Activated CD8-positive, alpha-beta memory T cell treated with anti-CD3 and anti-CD28 coated beads for 48 hours (primary cell): ENCODE data around the gene TSPAN14.
"Not testable (repeated sequence)": the region's sequence is repeated elsewhere in the genome, so short reads cannot be mapped to it uniquely, and the experiment has no call there.

Experiments used
- DNase-seq, 3 experiments: peaks; one replicate each; pipeline ENCODE4 v3.0.0-alpha.2; 2020; ENCODE audit warnings: low read depth in 2 of 3, low spot score in 2 of 3

The TSPAN14 gene

DNA sequence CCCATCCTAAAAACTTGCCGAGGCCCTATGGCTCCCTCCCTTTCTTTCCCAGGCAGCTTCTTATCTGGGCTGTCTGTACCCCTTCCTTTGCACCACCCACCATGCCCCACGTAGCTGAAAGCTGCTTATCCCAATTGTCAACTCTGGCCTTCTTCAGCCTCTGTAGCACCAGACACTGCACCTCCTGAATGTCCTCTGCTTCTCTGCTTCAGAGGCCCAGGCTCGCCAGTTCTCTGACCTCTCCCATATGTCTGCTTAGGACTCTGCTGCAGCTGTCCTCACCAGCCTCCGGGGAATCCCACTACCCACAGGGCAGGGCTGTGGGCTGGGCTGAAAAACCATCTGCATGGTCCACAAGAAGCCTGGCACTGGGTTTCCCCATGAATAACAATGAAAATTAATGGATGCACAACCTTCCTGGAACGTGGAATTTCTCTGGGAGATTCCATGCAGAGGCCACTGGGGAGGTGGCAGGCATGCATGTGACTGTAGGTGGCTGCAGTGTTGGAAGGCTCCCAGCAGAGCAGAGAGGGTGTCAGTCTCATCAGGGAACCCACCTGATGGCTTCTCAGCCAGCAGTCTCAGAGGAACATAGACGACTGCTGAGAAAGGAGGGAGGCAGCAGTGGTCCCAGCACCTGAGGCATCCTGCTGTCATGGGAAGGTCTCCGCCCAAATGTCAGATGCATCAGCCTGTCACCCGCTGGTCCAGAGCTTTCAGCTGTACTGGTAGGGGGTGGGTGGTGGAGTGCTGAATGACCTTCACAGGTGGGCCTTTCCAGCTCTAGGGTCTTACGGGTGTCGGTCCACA, 66.8 kb downstream of the TSPAN14 start:
- no peak for DNase-seq

DNA sequence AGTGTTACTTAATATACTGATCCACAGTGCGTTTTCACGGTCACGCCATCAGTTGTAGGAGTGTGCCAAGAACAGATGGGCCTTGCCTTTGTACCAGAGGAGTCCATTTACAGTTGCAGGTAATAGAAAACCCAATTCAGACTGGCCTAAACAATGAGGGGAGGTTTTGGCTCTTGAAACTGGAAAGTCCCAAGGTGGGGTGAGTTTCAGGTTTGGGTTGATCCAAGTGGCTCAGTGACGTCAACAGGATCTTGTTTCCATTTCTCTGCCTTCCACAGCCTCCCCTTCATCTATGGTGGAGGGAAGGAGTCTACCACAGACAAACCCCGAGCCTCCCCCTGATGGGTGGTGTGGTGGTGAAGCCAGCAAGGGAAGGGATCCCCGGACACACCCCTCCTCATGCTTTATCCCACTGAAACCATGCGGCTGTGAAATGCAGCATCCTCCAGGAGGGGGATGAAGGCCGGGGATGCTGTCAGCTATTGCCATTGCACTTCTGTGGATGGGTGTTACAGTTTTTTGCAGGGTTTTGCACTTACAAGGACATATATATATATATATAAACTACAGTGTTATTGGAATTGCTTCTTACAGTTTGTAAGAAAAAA, 68.8 kb downstream of the TSPAN14 start:
- no peak for DNase-seq

DNA sequence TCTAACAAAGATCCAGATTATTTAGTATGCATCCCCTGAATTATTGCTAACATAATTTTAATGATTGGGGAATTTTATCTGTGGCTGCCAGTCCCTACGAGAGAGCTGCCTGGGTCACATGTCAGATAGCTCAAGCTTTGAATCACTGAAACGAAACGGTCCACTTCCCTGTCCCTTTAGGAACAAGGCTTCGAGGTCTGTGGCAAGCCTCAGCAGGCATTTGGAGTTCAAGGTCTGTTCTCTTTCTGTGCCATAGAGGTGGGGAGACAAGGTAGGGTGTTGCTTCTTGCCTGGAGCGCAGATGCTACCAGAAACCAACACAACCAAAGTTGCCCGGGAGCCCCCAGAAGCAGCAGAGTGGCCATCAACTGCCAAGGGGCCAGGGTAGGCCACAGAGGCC, 69.7 kb downstream of the TSPAN14 start:
- no peak for DNase-seq

DNA sequence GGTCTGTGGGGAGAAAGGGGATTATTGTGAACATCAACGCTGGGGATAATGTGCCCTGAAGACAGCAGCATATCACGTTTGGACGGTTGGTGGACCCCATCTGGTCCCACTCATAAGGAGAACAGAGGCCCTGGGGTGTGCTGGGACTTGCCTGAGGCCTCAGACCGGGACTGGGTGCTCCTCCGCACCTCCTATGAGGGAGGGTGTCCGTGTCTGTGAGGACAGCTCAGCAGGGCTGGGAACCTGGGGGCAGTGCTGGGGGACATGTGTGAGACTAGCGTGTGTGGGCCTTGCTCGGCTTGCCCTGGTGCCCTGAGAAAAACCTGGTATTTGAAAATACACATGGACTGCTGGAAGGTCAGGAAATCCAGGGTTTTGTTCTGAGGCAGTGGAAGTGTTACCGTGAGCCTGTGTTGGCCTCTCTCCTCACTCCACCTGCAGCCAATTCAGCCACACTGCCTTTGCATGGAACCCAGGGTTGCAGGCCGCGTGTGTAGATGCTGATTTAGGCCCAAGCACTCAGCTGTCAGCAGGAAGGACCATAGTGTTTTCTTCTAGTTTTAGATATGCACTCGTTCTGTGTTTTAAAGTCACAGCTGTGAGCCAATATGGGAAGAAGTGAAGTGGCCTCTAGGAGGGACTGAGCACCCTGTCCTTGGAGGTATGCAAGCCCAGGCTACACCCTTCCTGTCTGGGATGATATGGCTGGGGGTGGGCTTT, 70.2 kb downstream of the TSPAN14 start:
- no peak for DNase-seq

DNA sequence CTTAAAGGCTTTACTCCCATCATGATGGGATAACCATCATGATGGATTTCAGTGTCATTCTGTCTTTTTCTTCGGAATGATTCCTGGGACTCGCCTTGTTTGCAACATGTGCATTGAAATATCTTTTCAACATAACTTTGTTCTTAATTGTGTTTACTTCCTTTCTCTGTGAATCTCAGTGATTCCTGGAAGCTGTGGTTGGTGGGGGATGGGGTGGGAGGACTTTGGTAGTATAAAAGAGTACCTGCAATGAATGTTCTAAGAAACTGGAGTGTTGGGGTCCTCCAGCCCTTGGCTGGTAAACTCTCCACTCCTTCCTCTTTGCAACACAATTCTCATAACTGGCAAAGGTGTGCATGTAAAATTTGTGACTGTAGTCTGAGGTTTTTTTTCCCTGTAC, 72.1 kb downstream of the TSPAN14 start:
- DNase-seq = no peak

DNA sequence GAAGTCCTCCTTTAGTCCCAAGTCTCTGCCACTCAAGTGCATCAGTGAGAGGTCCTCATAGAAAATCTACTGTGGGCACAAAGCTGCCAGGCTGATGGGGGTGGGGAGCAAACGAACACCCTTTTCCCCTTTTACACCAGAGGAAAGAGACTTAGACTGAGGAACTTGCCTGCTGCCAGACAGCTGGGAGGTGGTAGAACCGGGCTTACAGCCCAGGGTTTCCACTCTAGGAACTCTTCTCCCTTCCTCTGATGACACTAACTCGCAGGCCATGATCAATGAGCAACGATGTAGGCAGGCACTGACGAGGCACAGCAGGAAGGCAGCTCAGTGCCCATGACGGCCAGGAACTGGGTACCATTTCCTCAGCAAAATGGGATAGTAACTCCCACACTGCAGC, 72.6 kb downstream of the TSPAN14 start:
- DNase-seq = no peak

DNA sequence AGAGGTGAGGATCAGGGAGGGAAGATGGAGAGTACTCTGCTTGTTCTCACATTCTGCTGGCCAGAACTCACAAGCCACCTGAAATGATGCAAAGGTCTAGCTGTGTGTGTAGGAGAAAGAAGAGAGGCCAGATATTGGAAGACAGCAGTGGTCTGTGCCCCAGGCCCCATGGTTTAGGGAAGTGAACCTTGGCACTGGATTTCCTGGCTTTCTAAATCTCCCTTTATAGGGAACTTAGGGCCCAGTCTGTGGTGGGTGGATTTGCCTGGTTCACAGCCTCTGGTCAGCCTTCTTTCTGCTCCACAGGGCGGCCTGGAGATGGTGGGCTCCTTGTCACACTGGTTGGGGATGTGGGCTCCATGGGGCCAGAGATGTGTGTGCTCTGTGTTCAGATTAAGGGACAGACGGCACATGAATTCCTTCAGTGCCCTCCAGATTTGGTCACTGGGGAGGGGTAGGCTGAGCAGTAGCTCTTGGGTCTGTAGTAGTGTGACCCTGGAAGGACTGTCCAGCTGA, 74.1 kb downstream of the TSPAN14 start:
- no peak for DNase-seq

DNA sequence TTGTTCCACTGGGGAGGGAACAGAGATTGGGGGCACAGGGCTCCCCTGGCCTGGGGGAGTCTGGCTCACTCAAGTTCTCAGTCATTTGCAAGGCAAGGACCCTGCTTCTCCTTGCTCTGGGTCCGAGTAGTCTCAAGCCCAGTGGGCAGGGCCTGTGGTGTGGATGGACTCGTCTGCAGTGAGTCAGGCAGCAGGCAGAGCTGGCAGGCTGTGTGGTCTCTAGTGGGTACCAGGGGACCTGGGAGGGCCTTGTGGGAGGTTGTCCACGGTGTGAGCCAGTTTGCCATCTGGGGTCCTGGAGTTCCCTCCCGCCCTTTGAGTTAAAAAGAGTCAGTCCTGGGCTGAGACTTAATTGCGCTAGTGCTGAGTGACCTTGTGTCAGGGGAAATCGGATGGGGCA, 74.8 kb downstream of the TSPAN14 start:
- DNase-seq = no peak

DNA sequence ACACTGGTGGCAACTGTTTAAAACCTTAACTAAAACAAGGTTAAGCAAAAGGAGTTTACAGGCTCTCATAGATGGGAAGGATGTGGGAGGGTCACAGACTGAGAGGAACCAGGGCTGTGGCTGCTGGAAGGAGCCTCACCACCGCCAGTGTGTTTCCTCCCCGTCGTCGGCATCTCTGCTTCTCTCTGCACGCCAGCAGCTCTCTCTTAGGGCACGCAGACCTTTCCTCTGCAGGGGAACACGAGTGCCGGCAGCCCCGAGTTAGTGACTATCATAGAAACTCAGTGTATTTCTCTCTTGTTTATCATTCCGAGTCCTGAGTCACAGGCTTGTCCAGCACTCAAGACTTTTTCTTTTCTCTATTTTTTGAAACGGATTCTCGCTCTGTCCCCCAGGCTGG, 75.5 kb downstream of the TSPAN14 start:
- no peak for DNase-seq

DNA sequence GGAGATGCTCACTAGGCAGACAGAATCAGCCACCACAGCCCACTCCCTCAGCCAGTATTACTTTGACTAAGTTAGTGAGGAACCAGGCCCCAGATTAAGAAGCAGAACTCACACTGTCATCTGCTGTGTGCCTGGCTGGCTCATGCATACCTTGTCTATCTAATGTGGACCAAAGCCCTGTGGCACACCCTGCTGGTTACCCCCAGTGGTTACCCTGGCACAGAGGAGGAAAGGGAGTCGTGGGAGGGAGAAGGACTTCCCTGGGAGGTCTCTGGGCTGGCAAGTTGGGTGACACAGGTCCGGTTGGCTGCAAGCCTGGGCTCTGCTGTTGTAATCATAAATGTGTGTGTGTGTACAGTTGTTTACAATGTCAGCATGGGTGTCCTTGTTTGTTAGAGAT, 76.1 kb downstream of the TSPAN14 start:
- DNase-seq = no peak

DNA sequence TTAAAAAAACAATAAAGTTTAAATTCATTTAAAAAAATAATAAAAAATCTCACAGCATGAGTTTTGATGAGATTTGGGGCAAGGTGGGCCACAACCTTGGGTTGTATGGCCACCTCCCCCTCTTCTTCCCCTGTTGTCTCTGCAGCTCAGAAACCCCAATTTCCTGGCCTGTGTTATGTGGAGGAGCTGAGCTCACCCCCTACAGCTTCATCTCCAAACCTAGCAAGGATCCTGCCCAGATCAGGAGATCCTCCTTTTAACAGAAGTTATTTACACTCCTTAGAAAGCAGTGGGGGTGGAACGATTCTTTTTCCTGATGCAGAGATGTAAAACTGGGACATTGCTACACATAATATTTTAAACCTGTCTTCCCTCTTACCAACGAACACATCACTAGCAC, 76.7 kb downstream of the TSPAN14 start:
- DNase-seq = no peak

DNA sequence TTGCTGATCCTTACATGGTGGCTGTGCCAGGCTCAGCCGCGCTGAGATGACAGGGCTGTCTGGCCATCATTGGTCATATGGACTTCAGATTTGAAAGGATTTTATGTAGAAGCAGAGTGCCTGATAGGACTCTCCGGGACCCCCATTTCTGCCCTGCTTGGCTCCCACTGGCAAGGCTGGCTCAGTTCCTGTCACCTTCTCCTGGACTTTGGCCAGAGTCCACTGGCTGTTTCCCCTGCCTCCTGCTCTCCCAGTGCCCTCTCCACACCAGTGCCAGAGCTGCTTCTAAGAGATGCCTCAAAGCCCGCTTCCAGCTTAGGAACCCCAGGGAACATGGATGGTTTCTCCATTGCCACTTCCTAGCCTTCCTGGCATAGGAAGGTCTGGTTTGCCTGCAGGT, 78.5 kb downstream of the TSPAN14 start:
- no peak for DNase-seq

DNA sequence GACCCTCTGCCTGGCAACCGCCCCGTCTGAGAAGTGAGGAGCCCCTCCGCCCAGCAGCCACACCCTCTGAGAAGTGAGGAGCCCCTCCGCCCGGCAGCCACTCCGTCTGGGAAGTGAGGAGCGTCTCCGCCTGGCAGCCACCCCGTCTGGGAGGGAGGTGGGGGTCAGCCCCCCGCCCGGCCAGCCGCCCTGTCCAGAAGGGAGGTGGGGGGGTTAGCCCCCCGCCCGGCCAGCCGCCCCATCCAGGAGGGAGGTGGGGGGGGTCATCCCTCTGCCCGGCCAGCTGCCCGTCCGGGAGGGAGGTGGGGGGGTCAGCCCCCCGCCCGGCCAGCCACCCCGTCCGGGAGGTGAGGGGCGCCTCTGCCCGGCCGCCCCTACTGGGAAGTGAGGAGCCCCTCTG, 79.9 kb downstream of the TSPAN14 start:
- DNase-seq = not testable (repeated sequence)

DNA sequence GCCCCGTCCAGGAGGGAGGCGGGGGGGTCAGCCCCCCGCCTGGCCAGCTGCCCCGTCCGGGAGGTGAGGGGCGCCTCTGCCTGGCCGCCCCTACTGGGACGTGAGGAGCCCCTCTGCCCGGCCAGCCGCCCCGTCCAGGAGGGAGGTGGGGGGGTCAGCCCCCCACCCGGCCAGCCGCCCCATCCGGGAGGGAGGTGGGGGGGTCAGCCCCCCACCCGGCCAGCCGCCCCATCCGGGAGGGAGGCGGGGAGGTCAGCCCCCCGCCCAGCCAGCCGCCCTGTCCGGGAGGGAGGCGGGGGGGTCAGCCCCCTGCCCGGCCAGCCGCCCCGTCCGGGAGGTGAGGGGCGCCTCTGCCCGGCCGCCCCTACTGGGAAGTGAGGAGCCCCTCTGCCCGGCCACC, 80.5 kb downstream of the TSPAN14 start:
- DNase-seq = not testable (repeated sequence)

DNA sequence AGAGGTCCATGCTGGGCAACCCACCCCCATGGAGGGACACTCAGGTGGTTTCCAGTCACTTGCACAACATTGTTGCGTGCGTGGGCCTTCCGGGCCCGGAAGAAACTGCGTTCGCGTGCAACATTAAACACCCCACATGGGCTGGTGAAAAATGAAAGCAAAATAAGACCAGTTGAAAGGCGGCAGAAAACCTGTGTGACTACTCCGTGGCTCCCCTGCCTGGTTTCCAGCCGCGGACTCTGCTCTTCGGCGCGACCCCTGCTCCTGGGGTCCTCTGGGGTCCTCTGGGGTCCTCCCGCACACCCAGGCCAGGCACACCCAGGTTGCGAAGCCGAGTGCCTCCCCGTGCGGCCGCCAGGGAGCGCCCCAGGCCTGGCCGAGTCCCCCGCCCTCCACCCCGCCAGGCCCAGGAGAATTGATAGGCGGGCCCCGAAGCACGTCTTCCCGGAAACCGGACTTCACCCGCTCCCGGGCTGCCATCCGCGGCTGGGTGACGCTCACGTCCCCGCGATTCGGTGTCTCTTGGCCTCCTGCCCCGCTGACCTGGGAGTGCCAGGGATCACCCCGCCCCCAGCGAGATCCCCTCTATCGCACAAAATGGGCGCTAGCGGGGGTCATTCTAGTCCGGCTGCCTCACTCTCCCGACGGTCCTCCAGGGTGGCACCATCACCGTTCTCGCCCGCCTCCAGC, 81.7 kb downstream of the TSPAN14 start:
- peak; percentile 57 to 63 (median 61) for DNase-seq

DNA sequence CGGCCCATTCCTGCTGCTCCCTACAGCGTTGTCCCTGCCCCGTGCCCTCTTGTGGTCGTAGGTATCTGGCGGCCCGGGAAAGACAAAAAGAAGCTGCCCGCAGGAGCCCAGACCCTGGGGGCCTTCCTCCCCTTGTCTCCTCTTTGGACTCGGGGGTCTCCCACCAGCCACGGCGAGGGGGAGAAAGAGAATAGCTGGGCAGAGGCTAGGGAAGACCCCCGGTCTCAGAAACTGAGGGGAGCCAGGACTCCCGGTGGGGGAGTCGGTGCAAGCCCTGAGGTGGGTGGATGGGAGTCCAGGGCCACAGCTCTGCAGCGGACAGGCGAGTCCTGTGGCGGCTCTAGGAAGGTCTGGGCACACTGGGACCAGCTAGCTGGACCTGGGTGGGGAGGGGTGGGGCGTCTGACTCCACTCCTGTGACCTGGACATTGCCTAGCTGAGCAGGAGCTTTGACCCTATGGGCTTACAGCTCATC, 82.3 kb downstream of the TSPAN14 start:
- no peak for DNase-seq

DNA sequence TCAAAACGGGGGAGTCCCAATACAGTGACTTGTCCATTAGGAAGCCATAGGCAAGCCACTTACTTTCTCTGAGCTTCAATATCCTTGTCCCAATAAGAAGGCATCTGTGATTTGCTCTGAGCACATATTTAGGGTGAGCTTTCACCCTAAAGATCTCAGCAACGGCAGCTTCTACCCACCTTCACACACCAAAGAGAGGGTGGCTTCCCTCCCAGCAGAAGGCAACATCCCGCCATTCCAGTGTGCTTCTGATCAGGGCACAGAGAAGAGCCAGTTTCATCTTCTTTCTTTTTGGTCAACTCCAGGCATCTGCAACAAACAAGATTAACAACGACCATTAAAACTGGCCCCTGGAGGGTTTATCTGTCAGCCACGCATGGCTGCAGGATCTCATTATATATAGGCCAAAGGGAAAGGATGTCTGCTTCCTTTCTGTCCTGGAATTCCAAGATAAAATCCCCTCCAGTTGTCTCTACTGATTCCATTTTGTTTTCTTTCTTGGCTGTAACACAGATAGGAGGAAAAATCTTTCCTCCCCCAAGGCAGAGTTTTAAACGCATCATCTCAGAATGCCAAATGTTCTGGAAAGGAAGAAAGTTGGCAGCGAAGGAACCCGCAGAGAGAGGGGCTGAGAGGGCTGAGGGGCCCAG, 83.1 kb downstream of the TSPAN14 start:
- DNase-seq = no peak

DNA sequence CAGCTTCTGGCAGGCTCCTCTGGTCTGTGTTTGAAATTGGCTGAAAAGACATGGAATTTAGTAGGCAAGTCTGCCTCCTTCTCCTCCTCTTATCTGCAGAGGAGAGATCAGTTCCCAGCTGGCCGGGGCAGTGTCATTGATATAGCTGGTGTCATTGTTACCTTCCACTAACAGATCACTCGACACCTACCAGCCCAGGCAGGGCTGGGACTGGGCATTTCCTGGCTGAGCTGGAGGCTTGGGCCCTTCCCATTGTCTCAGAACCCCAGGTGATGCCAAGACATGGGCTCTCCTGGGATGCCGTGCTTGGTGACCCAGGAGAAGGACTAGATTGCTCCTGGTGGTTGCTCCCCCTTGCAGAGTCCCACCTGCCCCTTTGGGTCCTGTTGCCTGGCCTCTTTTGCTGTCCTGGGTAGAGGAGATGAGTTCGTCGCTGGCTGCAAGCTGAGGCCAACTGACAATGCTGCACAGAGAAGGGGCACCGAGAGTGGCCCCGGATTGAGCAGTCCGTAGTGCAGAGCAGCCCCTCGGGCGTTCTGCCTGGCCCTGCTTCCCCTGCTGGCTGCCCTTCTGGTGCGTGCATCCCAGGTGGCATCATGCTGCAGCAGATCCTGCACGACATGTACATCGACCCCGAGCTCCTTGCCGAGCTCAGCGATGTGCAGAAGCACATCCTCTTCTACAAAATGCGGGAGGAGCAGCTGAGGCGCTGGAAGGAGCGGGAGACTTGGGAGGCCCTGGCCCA, 83.8 kb downstream of the TSPAN14 start, which contains the start of gene SH2D4B:
Gene SH2D4B, plus strand, starts transcription at position 167 of the 745 bp plus-strand sequence. Its CDS starts 430 bp downstream, at position 597.
- no peak for DNase-seq

DNA sequence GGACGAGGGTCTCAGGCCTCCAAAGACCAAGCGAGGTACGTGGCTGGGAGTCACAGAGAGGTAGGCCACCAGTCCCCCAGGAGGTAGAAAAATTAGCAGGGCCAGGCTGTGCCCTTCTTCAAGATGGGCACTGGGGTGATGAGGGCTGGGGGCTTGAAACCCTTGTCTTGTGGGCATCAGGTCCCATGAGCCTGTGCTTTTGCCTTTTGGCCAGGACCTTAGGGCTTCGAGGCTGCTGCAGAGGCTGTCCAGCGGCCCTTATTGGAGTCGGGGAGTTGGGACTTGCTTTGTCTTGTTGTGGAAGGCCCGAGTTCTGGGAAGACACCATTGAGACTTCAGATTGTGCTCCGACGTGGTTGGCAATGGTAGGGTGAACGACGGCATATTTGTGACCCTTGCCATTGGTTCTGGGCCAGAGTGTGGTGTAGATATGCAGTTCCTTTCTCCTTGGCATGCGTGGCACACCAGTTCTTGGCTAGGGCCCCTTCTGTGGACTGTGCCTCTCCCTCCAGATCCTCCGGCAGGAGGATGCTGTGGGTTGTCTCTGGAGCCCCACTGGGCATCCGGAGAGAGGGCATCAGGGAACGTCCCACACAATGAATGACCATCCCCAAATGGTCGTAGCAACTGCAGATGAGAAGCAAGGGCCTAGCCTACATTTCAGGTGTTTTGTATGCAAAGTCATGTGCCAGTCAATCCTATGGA, 84.5 kb downstream of the TSPAN14 start:
- no peak for DNase-seq
